Nucleus accumbens (tissue), 56 donors: ENCODE results near the gene NDUFS8.

Source experiments
- DNase-seq, 56 donors: peaks; one replicate each; lab custom pipeline; 2025; lab: John Stamatoyannopoulos, UW

Gene NDUFS8

GRCh38 chr11:68002938-68003845, 27.3 kb upstream of the NDUFS8 start:
- DNase-seq: peak in 5 of 56 donors; percentile 19 to 55 (median 40)

- peak in 43 of 56 donors; percentile 16 to 79 (median 44) for DNase-seq
These were observed 26.5 kb upstream of the NDUFS8 start, which contains the start of gene UNC93B1 for GRCh38 chr11:68003846-68004550. TSS of gene UNC93B1 (minus strand) at chr11:68004097. CDS start at chr11:68004043, 54 bp downstream.

DNA sequence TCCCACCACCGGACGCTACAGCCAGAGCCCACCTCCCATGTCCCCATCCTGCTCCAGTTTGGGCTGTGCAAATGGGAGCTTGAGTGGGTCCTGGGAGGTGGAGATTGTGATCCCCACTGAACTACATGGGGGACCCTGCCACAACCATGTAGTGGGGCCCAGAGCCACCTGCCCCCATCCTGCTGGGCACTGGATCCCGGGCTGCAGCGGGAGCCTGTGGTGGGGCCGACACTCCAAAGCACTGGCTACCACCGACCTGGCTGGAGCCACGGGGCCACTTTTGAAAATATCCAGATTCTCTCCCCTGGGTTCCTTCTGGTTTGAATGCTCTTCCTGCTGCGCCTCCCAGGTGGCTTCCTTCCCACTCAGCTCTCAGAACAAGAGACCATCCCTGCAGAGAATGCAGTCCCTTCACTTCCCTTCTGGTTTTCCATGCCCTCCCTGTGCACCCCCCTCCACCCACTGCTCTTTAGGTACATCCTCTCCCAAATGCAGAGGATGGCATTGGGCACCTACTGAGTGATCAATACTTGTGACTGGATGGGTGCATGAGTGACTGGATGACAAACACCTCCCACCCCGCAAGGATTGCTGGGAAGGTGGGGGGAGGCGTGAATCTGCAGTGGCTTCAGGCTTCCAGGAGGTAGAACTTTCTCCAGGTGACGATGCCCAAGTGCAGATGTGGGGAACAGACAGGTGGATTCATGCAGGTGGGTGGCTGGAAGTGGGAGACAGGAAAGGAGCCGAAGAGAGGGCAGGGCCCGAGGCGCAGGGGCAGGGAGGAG, 25.7 kb upstream of the NDUFS8 start:
- DNase-seq: peak in 32 of 56 donors; percentile 15 to 84 (median 59)

DNA sequence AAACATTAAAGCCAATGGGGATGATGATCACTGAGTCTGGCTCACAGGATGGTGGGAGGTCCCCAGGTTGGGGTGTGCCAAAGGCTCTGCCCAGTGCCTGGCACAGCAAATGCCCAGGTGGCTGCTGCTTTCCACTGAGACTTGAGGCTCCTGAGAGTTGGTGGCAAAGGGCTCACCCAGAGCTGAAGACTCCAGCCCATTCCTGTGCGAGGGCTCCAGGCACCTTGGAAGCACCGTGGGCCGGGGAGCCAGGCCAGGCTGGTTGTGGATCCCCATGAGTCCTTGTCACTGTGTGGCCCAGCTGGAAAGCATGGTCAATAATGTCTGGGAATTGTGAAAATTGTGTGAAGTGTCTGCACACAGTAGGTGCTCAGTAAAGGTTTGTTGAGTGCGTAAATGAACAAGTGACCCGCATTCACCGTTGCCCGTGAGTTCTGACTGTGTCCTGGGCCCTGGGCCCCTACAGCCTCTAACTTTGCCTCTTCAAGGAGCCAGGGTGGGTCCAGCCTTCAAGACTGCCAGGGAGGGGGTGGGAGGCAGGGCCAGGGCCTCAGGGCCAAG, 23.8 kb upstream of the NDUFS8 start:
- DNase-seq: no peak

- DNase-seq: no peak
These were observed 22.7 kb upstream of the NDUFS8 start for GRCh38 chr11:68007498-68008380.

GRCh38 chr11:68008381-68009337, 21.8 kb upstream of the NDUFS8 start:
- peak in 5 of 56 donors; percentile 4 to 44 (median 27) for DNase-seq

GRCh38 chr11:68009391-68010089, 20.9 kb upstream of the NDUFS8 start:
- DNase-seq: no peak

- peak in 55 of 56 donors; percentile 36 to 93 (median 77) for DNase-seq
These were observed 20.1 kb upstream of the NDUFS8 start, which contains the start of gene ALDH3B1 for GRCh38 chr11:68010090-68011041. TSS of gene ALDH3B1 (plus strand) at chr11:68010327. CDS start at chr11:68015298, 4,971 bp downstream.

- no peak for DNase-seq
These were observed 19.2 kb upstream of the NDUFS8 start for GRCh38 chr11:68011051-68011943.

DNA sequence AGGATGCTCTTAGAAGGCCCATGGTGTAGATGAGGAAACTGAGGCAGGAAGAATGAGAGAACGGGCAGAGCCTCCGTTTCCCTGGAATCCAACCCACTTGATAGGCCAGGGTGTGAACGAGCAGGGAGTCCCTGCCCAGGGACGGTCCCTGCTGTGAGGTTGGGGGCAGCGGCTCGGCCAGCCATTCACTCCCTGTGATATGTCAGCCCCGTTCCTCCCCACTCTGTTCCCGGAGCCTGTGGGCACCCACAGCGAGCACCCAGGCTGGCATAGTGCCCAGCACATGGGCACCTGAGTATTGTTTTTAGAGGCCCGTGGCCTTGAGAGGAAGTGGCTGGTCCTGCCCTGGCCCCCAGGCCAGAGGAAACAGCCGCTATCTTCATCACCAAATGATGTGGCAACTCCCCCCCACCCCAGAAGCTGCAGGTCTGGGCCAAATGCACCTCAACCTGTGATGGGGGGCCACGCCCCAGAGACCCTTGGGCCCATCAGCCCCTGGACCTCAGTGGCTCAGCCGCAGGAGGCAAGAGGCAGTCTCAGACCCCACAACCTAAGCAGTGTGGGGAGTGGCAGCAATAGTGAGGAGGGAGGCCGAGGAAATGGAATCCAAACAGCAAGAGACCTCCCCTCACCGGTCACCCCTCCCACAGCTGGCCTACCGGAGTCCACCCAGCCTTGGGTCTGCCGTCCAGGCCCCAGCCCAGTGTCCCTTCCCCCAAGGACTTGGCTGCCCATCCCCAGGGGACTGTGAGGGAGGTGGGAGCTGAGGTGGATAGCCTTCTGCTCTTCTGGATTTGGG, 18.2 kb upstream of the NDUFS8 start:
- no peak for DNase-seq

DNA sequence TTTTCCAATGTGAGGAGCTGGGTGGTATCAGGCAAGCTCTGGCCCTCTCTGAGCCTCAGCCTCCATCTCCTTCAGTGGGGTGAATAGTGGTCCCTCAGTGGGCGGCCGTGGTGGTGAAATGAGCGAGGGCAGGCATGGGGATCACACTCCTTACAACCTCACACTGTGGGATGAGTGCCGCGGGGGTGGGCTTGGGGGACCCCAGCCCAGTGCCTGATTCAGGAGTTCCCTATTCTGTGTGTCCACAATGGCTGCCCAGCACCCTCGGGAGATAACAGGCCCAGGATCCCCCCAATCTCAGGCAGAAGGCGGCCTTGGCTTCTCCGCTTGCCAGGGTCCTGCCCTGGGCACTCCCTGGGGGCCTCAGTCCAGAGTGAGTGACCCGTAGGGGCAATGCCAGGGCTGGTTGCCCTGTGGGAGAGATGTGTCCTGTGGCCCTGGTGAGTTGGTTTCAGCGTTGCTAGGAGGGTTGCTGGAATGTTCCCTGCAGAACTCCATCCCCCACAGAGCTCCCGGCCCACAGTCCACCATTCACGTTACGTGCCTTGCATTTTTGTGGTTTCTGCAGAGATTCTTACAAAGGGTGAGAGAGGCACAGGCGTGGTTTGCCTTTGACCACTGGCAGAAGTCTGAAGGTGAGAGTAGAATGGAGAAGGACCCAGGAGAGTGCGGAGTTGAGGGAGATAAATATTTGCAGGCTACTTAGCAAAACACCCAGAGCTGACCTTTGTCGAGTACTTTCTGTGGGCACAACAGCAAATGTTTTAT, 17.5 kb upstream of the NDUFS8 start:
- peak in 12 of 56 donors; percentile 29 to 62 (median 40) for DNase-seq

DNA sequence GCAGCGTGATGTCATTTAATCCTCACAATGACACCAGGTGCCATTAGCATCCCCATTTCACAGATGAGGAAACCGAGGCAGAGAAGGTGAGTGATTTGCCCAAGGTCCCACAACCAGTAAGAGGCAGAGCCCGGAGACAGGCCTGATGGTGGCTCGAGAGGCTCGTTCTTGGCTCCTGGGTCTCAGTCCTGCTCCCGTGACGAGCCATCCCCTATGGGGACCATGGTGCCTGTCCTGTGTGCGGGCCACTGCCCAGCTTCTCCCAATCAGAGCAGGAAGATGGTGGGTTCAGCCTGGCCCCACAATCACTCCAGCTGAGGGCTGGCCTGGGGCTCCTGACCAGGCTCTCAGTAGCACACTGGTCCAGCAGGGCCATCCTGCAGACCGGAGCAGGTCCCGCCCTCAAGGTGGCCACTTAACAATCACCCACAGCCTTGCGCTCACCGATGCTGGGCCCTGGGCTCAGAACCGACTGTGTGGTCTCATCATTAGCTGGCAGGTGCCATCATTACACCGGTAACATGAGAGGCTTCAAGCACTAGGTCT, 16.8 kb upstream of the NDUFS8 start:
- no peak for DNase-seq
